ENCODE measurements around the gene COL1A2. TPM values are rescaled to one million over a fixed set of nuclear protein-coding genes. Genes with fewer than 3 reads are reported as not detected.

COL1A2 gene
- total and polyA plus RNA-seq, 2 of the 13 experiments (the other 11 are each of a cell fraction or from before 2014, with no cell fraction given) = not detected

DNA sequence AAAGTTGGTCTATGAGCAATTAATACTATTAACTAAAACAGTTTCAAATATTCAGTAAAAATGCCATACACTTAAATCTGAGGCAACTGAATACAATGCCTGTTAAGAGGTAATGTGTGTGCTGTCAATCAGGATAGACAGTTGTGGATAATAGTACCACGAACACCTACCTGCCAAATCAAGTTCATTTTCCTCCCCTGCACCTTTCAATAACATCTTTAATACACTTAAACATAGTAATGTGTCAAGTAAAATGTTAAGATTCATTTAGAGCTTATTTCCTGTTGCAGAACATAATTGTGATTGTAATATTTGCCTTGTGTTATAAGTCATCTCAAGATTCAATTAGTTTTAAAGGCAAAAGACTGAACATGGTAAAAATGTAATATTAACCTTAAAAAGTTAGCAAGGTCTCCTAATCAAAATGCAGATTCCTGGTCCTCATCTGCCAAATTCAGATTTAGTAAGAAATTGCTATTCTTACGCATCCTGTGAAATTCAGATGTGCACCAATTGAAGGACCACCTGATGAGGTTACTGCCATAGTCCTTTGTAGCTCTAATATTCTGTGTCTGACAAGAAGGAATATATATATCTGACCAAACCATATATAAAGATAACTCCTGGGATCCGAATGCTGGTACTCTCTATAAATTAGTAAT lies 37.1 kb downstream of the COL1A2 start:
- no peaks in the 10 kb centered on the region for H3K79me2 ChIP-seq (ENCODE audit: insufficient read depth, low read length)
- H3K4me1 ChIP-seq (ENCODE audit: insufficient read depth, low read length) = peaks cover 25% of the 10 kb centered on the region
- BruUV-seq (replicated peaks) = no TSS peak
- ATAC-seq (no peak), DNase-seq (ENCODE audit: low spot score) (no peak), FAIRE-seq (no peak)
- no peaks in the 10 kb centered on the region for H3K36me3 ChIP-seq (replicated peaks in 1 of 2; ENCODE audit: control insufficient read depth in 1 of 2, insufficient read depth in 2 of 2, low read length in 2 of 2)
- POLR2A ChIA-PET = no interaction called here
- H4K20me1 ChIP-seq (ENCODE audit: insufficient read depth, low read length) = no peaks in the 10 kb centered on the region
- TF ChIP-seq KAT7 (CRISPR knock-in tag; IDR thresholded peaks at IDR 0.05; ENCODE audit: borderline replicate concordance) (no peak), ZNF605 (CRISPR knock-in tag; IDR thresholded peaks at IDR 0.05) (no peak), CENPT (CRISPR knock-in tag; IDR thresholded peaks at IDR 0.05; ENCODE audit: low read depth) (no peak), ZNF234 (CRISPR knock-in tag; conservative IDR thresholded peaks at IDR 0.05) (no peak), ZNF33B (CRISPR knock-in tag; IDR thresholded peaks at IDR 0.05) (no peak), ZNF337 (CRISPR knock-in tag; IDR thresholded peaks at IDR 0.05; ENCODE audit: borderline replicate concordance, low read depth) (no peak), STAT6 (CRISPR knock-in tag; IDR thresholded peaks at IDR 0.05; ENCODE audit: borderline replicate concordance) (no peak), MAX (IDR thresholded peaks at IDR 0.05) (no peak)
- TF ChIP-seq, protein P1, sequence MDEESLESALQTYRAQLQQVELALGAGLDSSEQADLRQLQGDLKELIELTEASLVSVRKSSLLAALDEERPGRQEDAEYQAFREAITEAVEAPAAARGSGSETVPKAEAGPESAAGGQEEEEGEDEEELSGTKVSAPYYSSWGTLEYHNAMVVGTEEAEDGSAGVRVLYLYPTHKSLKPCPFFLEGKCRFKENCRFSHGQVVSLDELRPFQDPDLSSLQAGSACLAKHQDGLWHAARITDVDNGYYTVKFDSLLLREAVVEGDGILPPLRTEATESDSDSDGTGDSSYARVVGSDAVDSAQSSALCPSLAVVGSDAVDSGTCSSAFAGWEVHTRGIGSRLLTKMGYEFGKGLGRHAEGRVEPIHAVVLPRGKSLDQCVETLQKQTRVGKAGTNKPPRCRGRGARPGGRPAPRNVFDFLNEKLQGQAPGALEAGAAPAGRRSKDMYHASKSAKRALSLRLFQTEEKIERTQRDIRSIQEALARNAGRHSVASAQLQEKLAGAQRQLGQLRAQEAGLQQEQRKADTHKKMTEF (CRISPR knock-in tag; IDR thresholded peaks at IDR 0.05) = no peak
- no peak overlapping the region for H3K9ac ChIP-seq (ENCODE audit: insufficient read depth, low read depth, low read length)
- CTCF ChIA-PET (ENCODE audit: low intra/inter-chr PET ratio, low total read pairs) = no interaction called here
- 30% methylated on average over 3 of the region's 3 CpGs for WGBS (ENCODE audit: low lambda C conversion rate)
- in situ Hi-C loops (cut with HindIII; ENCODE audit: extremely low pct_ligation_motif_present, low pct_unique_long_range_greater_than_20kb) = loop anchor here (25.0 kb wide), 1 partner anchor 806 kb away; no protein-coding TSS in a partner anchor
- no peak overlapping the region for H2AFZ ChIP-seq (ENCODE audit: low read length)
- no peak overlapping the region for H3K4me3 ChIP-seq (replicated peaks in 1 of 3; ENCODE audit: insufficient read depth in 1 of 3, low read depth in 2 of 3, low read length in 3 of 3)
- intact Hi-C loops (cut with micrococcal nuclease; ENCODE audit: unreplicated experiment) = no loop called here
- H3K27ac ChIP-seq (ENCODE audit: extremely low read length, insufficient read depth, low read length) = no peak overlapping the region
- H3K27me3 ChIP-seq (ENCODE audit: control insufficient read depth in 1 of 2, insufficient read depth in 2 of 2, low read length in 2 of 2) = peaks cover 0 to 5% of the 10 kb centered on the region in 2 experiments; a peak in 3 of 5 replicates
- H3K9me3 ChIP-seq (ENCODE audit: low read length) = no peaks in the 10 kb centered on the region
- no peak overlapping the region for H3K4me2 ChIP-seq (ENCODE audit: low read depth, low read length)
